Astrocyte (in vitro differentiated cells and primary cell): ENCODE measurements around the gene PRAC1.

ENCODE experiments used
- EZH2 ChIP-seq: IDR thresholded peaks from 2 replicates; pipeline ENCODE4 v1.6.1; 2012; ENCODE audit warnings: mild to moderate bottlenecking, low read length, inconsistent platforms; ENCODE audit not compliant: insufficient read depth
- TF ChIP-seq, protein P1 (sequence below): IDR thresholded peaks from 2 replicates; pipeline ENCODE4 v1.5.1; 2011; ENCODE audit warnings: low read depth, mild to moderate bottlenecking, inconsistent platforms, low read length, moderate library complexity; ENCODE audit not compliant: insufficient read depth

DNA sequence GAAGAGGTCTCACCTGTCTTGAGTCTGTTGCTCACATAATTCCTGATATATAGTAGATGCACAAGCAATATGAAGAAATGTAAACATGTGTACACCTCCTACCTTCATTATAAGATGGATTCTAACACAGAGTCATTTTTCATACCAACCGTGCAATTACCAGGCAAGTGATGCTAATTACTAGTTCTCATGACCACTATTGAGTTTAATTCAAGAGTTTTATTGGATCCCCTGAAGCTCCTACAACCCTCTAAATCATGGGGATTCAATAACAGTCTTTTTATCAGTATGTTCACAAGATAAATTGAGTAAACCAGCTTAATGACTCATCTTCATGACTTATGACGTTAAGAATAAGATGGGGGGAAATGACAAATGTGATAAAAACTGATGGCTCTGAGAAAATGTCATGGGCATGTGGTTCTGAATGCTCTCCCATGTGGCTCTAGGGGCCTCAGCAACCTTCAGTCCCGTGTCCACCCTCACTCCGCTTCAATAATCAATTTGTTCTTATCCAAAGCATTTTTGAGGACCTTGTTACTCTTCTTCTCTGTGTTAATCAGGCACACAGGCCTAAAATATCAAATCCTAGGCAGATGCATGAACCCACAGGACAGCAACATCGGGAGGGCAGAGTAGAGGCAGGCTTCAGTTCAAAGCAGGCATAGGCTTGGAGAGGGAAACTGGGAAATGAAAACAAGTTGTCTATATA lies 42.8 kb downstream of the PRAC1 start:
- TF ChIP-seq, protein P1, sequence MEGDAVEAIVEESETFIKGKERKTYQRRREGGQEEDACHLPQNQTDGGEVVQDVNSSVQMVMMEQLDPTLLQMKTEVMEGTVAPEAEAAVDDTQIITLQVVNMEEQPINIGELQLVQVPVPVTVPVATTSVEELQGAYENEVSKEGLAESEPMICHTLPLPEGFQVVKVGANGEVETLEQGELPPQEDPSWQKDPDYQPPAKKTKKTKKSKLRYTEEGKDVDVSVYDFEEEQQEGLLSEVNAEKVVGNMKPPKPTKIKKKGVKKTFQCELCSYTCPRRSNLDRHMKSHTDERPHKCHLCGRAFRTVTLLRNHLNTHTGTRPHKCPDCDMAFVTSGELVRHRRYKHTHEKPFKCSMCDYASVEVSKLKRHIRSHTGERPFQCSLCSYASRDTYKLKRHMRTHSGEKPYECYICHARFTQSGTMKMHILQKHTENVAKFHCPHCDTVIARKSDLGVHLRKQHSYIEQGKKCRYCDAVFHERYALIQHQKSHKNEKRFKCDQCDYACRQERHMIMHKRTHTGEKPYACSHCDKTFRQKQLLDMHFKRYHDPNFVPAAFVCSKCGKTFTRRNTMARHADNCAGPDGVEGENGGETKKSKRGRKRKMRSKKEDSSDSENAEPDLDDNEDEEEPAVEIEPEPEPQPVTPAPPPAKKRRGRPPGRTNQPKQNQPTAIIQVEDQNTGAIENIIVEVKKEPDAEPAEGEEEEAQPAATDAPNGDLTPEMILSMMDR = no peak
- no peak for TF ChIP-seq EZH2
